H1 (cell line): ENCODE results near the gene PPAT. TPM values are rescaled to one million over a fixed set of nuclear protein-coding genes. Genes with fewer than 3 reads are reported as not detected.

ENCODE experiments used
- CTCF ChIA-PET: fragments of 300-600 bp; sonication (Branson Sonifier 250); formaldehyde crosslinking; loops from one replicate; lab custom pipeline; 2021; ENCODE audit not compliant: partially characterized antibody; lab: Charles Lee
- POLR2A ChIA-PET: fragments of 300-600 bp; sonication (Branson Sonifier 250); formaldehyde crosslinking; loops from one replicate; lab custom pipeline; 2021; ENCODE audit warnings: inconsistent platforms; ENCODE audit not compliant: partially characterized antibody; lab: Charles Lee
- DNase-seq, 2 experiments: peaks; one replicate each; pipeline versions ENCODE4 v3.0.0 to v3.0.0-alpha.2; 2010 to 2022; ENCODE audit warnings: low spot score in 2 of 2, low read depth in 1 of 2, mixed read lengths in 1 of 2
- FAIRE-seq: peaks from 2 replicates; lab custom pipeline; 2011; peaks lifted over from hg19 to GRCh38; lab: Jason Lieb, UNC
- H2AFZ ChIP-seq: 2 replicates; pipeline ENCODE4 v1.8.1; 2012; ENCODE audit warnings: low read length, inconsistent platforms
- H2AK5ac ChIP-seq: 2 replicates; pipeline ENCODE4 v1.6.1; 2013; ENCODE audit warnings: low read depth, low read length
- H2BK120ac ChIP-seq: replicated peaks from 2 replicates; pipeline ENCODE3; 2013; ENCODE audit warnings: low read depth, low read length, inconsistent platforms
- H2BK12ac ChIP-seq: 2 replicates; pipeline ENCODE4 v1.6.1; 2013; ENCODE audit warnings: low read depth, low read length
- H2BK15ac ChIP-seq: 2 replicates; pipeline ENCODE4 v1.6.1; 2013; ENCODE audit warnings: low read length
- H2BK20ac ChIP-seq: 2 replicates; pipeline ENCODE4 v1.6.1; 2013; ENCODE audit warnings: low read length
- H2BK5ac ChIP-seq: 2 replicates; pipeline ENCODE4 v1.6.1; 2013; ENCODE audit warnings: low read depth, low read length
- H3K14ac ChIP-seq: 2 replicates; pipeline ENCODE4 v1.6.1; 2013; ENCODE audit warnings: inconsistent platforms; ENCODE audit not compliant: insufficient read length
- H3K18ac ChIP-seq: 2 replicates; pipeline ENCODE4 v1.6.1; 2013; ENCODE audit warnings: low read length; ENCODE audit errors: extremely low read depth
- H3K23ac ChIP-seq: 2 replicates; pipeline ENCODE4 v1.6.1; 2013; ENCODE audit warnings: inconsistent platforms; ENCODE audit not compliant: insufficient read length
- H3K23me2 ChIP-seq: 2 replicates; pipeline ENCODE4 v1.6.1; 2013; ENCODE audit warnings: low read depth, low read length
- H3K27ac ChIP-seq: 2 replicates; pipeline ENCODE4 v1.6.1; 2011; ENCODE audit warnings: low read depth, low read length, inconsistent platforms
- H3K27me3 ChIP-seq, 4 experiments: replicated peaks in 1 of 4; 1 replicate in 1 of 4; 2 replicates in 3 of 4; pipeline versions ENCODE4 v1.6.1 to v1.8.1; 2011 to 2013; ENCODE audit warnings: low read length in 3 of 4, mild to moderate bottlenecking in 3 of 4, inconsistent platforms in 2 of 4, mixed read lengths in 2 of 4, moderate library complexity in 1 of 4; ENCODE audit not compliant: control insufficient read depth in 3 of 4, insufficient read depth in 3 of 4; ENCODE audit errors: extremely low read depth in 1 of 4
- H3K36me3 ChIP-seq, 4 experiments: 2 replicates each; pipeline versions ENCODE4 v1.6.1 to v1.8.1; 2011 to 2013; ENCODE audit warnings: mild to moderate bottlenecking in 4 of 4, low read length in 3 of 4, moderate library complexity in 2 of 4, control low read depth in 1 of 4, inconsistent platforms in 1 of 4; ENCODE audit not compliant: insufficient read depth in 4 of 4, control insufficient read depth in 2 of 4
- H3K4ac ChIP-seq: replicated peaks from 2 replicates; pipeline ENCODE3; 2013; ENCODE audit warnings: low read length, low read depth, mixed read lengths, inconsistent platforms; ENCODE audit not compliant: insufficient read length
- H3K4me1 ChIP-seq, 4 experiments: replicated peaks in 1 of 4; 1 replicate in 1 of 4; 2 replicates in 3 of 4; pipeline versions ENCODE4 v1.6.1 to v1.8.1; 2011 to 2013; ENCODE audit warnings: low read length in 3 of 4, inconsistent platforms in 2 of 4, mixed read lengths in 1 of 4; ENCODE audit not compliant: insufficient read depth in 4 of 4, control insufficient read depth in 3 of 4
- H3K4me2 ChIP-seq, 2 experiments: 2 replicates each; pipeline versions ENCODE4 v1.6.1 to v1.8.1; 2011 to 2013; ENCODE audit warnings: low read depth in 2 of 2, low read length in 2 of 2, control low read depth in 1 of 2, inconsistent platforms in 1 of 2, mild to moderate bottlenecking in 1 of 2; ENCODE audit not compliant: insufficient read depth in 1 of 2
- H3K4me3 ChIP-seq, 4 experiments: fragments of 200-600, 300-600 bp in 1 of 4; sonication (generic), shearing (Covaris generic), sonication (Bioruptor Twin) in 1 of 4; 2 replicates each; pipeline versions ENCODE4 v1.5.1 to v1.8.1; 2011 to 2016; ENCODE audit warnings: low read length in 4 of 4, low read depth in 3 of 4, control low read depth in 2 of 4, inconsistent platforms in 2 of 4, mild to moderate bottlenecking in 2 of 4, mixed read lengths in 1 of 4, moderate library complexity in 1 of 4; ENCODE audit not compliant: insufficient read depth in 2 of 4; ENCODE audit errors: extremely low read depth in 1 of 4
- H3K56ac ChIP-seq: replicated peaks from 2 replicates; pipeline ENCODE3; 2013; ENCODE audit warnings: low read depth, mild to moderate bottlenecking, mixed read lengths, low read length, inconsistent platforms; ENCODE audit not compliant: insufficient read length
- H3K79me1 ChIP-seq: 2 replicates; pipeline ENCODE4 v1.6.1; 2013; ENCODE audit warnings: low read depth, low read length, control low read depth
- H3K79me2 ChIP-seq, 2 experiments: 2 replicates each; pipeline versions ENCODE4 v1.6.1 to v1.8.1; 2012 to 2013; ENCODE audit warnings: low read length in 2 of 2, mild to moderate bottlenecking in 2 of 2, inconsistent platforms in 1 of 2; ENCODE audit not compliant: insufficient read depth in 2 of 2, control insufficient read depth in 1 of 2
- H3K9ac ChIP-seq, 4 experiments: replicated peaks in 1 of 4; 1 replicate in 1 of 4; 2 replicates in 3 of 4; pipeline versions ENCODE4 v1.6.1 to v1.8.1; 2011 to 2013; ENCODE audit warnings: low read depth in 3 of 4, low read length in 3 of 4, control low read depth in 2 of 4, mild to moderate bottlenecking in 2 of 4, moderate library complexity in 2 of 4, inconsistent platforms in 1 of 4; ENCODE audit errors: extremely low read depth in 1 of 4
- H3K9me3 ChIP-seq, 2 experiments: 2 replicates each; pipeline versions ENCODE4 v1.6.1 to v1.8.1; 2012 to 2013; ENCODE audit warnings: mild to moderate bottlenecking in 2 of 2, moderate library complexity in 2 of 2, control low read depth in 1 of 2, inconsistent platforms in 1 of 2, low read depth in 1 of 2, low read length in 1 of 2, mixed read lengths in 1 of 2; ENCODE audit not compliant: insufficient read depth in 2 of 2
- H4K20me1 ChIP-seq, 2 experiments: replicated peaks in 1 of 2; 2 replicates each; pipeline versions ENCODE3 to v1.8.1; 2011 to 2013; ENCODE audit warnings: inconsistent platforms in 2 of 2, low read length in 2 of 2, mild to moderate bottlenecking in 1 of 2; ENCODE audit not compliant: insufficient read depth in 2 of 2, control insufficient read depth in 1 of 2
- H4K5ac ChIP-seq: 2 replicates; pipeline ENCODE4 v1.6.1; 2013; ENCODE audit warnings: low read length, low read depth, mixed read lengths, inconsistent platforms; ENCODE audit not compliant: insufficient read length
- H4K8ac ChIP-seq: 2 replicates; pipeline ENCODE4 v1.8.0; 2013; ENCODE audit warnings: mild to moderate bottlenecking, moderate library complexity, low read length, inconsistent platforms; ENCODE audit not compliant: insufficient read depth; ENCODE audit errors: extremely low read depth
- H4K91ac ChIP-seq: replicated peaks from 2 replicates; pipeline ENCODE3; 2013; ENCODE audit warnings: low read length, mixed read lengths, inconsistent platforms; ENCODE audit not compliant: insufficient read length
- SRF ChIP-seq: IDR thresholded peaks from 2 replicates; pipeline ENCODE4 v1.6.1; 2011; ENCODE audit warnings: mild to moderate bottlenecking, low read depth, low read length, moderate library complexity
- TAF7 ChIP-seq: optimal IDR thresholded peaks from 2 replicates; pipeline ENCODE3; 2011; ENCODE audit warnings: low read depth, mild to moderate bottlenecking, inconsistent platforms, low read length, moderate library complexity, borderline replicate concordance
- WGBS, 2 experiments: shearing (Covaris generic) in 1 of 2; methylation state at CpG; one replicate each; pipeline versions ENCODE4 v1.1.6 to v1.1.7; 2013 to 2015; ENCODE audit warnings: low lambda C conversion rate in 2 of 2, mixed read lengths in 2 of 2, inconsistent platforms in 1 of 2, low coverage in 1 of 2, missing lambda C conversion rate in 1 of 2; ENCODE audit not compliant: insufficient replicate concordance in 2 of 2, insufficient coverage in 1 of 2, insufficient read length in 1 of 2; ENCODE audit errors: extremely low coverage in 1 of 2, missing lambda C conversion rate in 1 of 2; 5-methylcytosine and 5-hydroxymethylcytosine counted together
- polyA plus RNA-seq, 7 experiments: library from polyadenylated mRNA; depleted of rRNA in 3 of 7; stranded (reverse) in 5 of 7; unstranded in 2 of 7; fragments of >200 nt in 5 of 7; fragments of 200-250 nt in 2 of 7; gene quantifications; 1 replicate in 5 of 7; 2 replicates in 1 of 7; 4 replicates in 1 of 7; pipeline versions ENCODE4 v1.2.1 to v1.2.3, GENCODE V29; 2011 to 2013; ENCODE audit warnings: missing spikeins in 2 of 7, mixed read lengths in 2 of 7
- total RNA-seq: library from RNA; stranded (reverse); fragmentation: NEBNext Ultra II Directional; extraction: Animal tissue kit (Norgen Biotek cat#: 25700); gene quantifications from 2 replicates; pipeline ENCODE4 v1.2.1, GENCODE V29; 2021

PPAT gene
- total and polyA plus RNA-seq, 2 of the 8 experiments (the other 6 are each of a cell fraction or from before 2014, with no cell fraction given) = 24.5 to 104 TPM

DNA sequence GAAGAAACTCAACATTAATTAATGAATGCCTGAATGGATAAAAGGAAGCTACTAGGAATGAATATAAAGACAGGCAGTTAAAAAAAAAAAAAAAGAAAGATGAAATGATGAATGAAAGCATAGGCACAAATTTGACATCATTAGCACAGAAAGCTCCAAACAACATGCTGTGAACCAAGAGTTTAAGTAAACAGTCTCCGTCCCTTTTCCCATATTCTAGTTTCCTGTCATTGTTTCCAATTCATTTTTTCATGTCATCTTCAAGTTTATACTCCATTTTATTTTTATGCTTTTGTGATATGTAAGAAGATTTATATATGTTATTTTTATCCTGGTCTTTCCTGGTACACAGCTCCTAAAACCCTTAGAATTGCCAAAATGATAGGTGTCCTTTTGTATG lies 30.4 kb downstream of the PPAT start:
- Histone ChIP-seq H3K23me2 (no peaks in the 10 kb centered on the region), H4K5ac (no peak overlapping the region), H3K23ac (no peak overlapping the region), H2BK20ac (no peak overlapping the region), H4K91ac (no peak overlapping the region), H2BK120ac (no peak overlapping the region), H4K8ac (no peak overlapping the region), H3K27me3 (no peaks in the 10 kb centered on the region), H3K56ac (no peak overlapping the region), H3K36me3 (peaks cover 2 to 61% (median 33%) of the 10 kb centered on the region in 4 experiments), H3K79me1 (no peaks in the 10 kb centered on the region), H2AK5ac (no peak overlapping the region), H3K79me2 (peaks cover 0 to 47% of the 10 kb centered on the region in 2 experiments; a peak in 3 of 4 replicates), H3K18ac (no peak overlapping the region), H3K27ac (no peak overlapping the region), H3K4me1 (peaks cover 0 to 8% (median 2%) of the 10 kb centered on the region in 4 experiments; a peak in 2 of 7 replicates), H2AFZ (no peak overlapping the region), H3K4me2 (no peak overlapping the region), H3K9ac (no peak overlapping the region), H4K20me1 (peaks cover 1 to 7% of the 10 kb centered on the region in 2 experiments), H3K4ac (no peak overlapping the region), H3K9me3 (no peaks in the 10 kb centered on the region), H3K4me3 (no peak overlapping the region), H2BK15ac (no peak overlapping the region), H3K14ac (no peak overlapping the region), H2BK5ac (no peak overlapping the region), H2BK12ac (no peak overlapping the region)
- ChIA-PET CTCF (interaction anchor here (0.8 kb wide), 1 partner anchor 18 kb away, joined by 3 read pairs; no protein-coding TSS in a partner anchor), POLR2A (interaction anchor here (0.9 to 2.7 kb wide), 8 partner anchors 14 to 457 kb away, joined by 3 to 15 read pairs (median 4); partner anchors contain the start of genes AASDH, CEP135 and PPAT)
- TF ChIP-seq TAF7 = no peak
- TF ChIP-seq SRF = no peak
- FAIRE-seq = no peak
- WGBS, 2 experiments = 88% methylated on average over 1 of the region's 1 CpG; no CpG with 5 or more reads in 1 of the 2 experiments
- no peak for DNase-seq
